SK-N-MC (cell line): ENCODE measurements around the gene LYPD4.
A peak's percentile ranks its signal among the peaks of the same experiment; 100 is the strongest.

Experiments
- DNase-seq: peaks from one replicate; pipeline ENCODE4 v3.0.0-alpha.2; 2011; ENCODE audit warnings: low read depth, low spot score
- H3K27ac ChIP-seq: fragments of 200-600 bp; sonication (generic); 2 replicates; pipeline ENCODE4 v1.5.1; 2016; ENCODE audit warnings: mixed run types
- H3K36me3 ChIP-seq: fragments of 200-600 bp; sonication (generic); 2 replicates; pipeline ENCODE4 v1.6.1; 2017; ENCODE audit warnings: antibody characterized with exemption, low read length, mixed read lengths; ENCODE audit not compliant: insufficient read depth
- H3K4me3 ChIP-seq: fragments of 200-600 bp; sonication (generic); 2 replicates; pipeline ENCODE4 v1.5.1; 2016
- H3K9ac ChIP-seq: fragments of 200-600 bp; sonication (generic); 2 replicates; pipeline ENCODE4 v1.8.0; 2017; ENCODE audit warnings: mixed run types, mixed read lengths; ENCODE audit not compliant: insufficient read length
- H3K9me3 ChIP-seq: fragments of 200-600 bp; sonication (generic); 2 replicates; pipeline ENCODE4 v1.6.1; 2017; ENCODE audit warnings: low read depth, mild to moderate bottlenecking, antibody characterized with exemption, low read length, moderate library complexity, mixed read lengths
- EZH2 ChIP-seq: fragments of 200-600 bp; sonication (generic); IDR thresholded peaks from one replicate; pipeline ENCODE4 v1.6.1; 2017; ENCODE audit warnings: antibody characterized with exemption
- FOXP2 ChIP-seq: optimal IDR thresholded peaks from 2 replicates; pipeline ENCODE3; 2011; ENCODE audit warnings: mild to moderate bottlenecking, moderate library complexity; ENCODE audit not compliant: insufficient read depth; ENCODE audit errors: extremely low read length, control extremely low read depth
- POLR2AphosphoS5 ChIP-seq: IDR thresholded peaks from 2 replicates; pipeline ENCODE4 v1.6.1; 2012; ENCODE audit warnings: mild to moderate bottlenecking, low read depth, low read length, borderline replicate concordance

LYPD4 gene

DNA sequence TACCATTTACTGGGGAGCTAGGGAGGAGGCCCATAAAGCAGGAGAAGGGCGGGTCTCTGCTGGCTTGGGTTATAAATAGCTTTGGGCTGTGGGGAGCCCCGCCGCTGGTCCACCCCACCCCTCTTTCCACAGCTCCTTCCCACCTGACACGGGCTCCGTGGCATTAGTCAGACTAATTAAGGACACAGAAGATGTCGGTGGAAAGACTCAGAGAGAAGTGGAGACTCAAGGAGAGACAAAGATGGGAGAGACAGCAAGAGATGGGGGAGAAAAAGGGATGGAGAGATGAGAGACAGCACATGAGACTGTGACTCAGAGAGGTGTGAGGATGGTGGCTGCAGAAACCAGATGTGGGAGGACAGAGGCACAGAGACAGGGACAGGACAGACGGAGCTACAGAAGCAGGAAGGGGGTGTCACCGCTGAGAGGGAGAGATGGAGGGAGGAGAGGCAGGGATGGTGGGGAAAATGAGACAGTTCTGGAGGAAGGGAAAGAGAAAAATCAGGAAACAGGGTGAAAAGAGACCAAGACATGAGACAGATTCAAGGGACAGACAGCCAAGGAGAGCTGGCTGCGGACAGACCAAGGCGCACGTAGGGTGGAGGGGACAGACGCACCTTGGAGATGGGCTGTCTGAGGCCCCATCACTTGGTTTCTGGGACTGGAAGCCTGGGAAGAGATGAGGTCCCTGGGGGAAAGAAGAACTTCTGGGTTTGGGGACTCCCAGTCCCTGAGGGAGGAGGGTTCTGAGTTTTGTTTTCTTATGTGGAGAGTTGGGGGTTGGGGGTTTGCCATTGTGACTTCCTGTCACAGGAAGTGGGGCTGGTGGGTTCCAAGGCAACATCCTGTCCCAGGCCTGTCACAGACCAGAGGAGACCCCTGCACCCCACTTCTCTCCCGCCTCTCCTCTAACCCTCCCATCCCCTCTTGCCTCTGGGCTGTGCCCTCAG lies 42.6 kb upstream of the LYPD4 start:
- H3K4me3 ChIP-seq = peak overlapping the region; percentile 30; the same call in 1 of the 2 replicates
- H3K27ac ChIP-seq = peak overlapping the region; percentile 55
- DNase-seq = no peak
- H3K9me3 ChIP-seq = no peaks in the 10 kb centered on the region
- H3K36me3 ChIP-seq = peaks cover 19% of the 10 kb centered on the region; the same call in 1 of the 2 replicates
- TF ChIP-seq POLR2AphosphoS5 (no peak; the same call in 1 of the 2 replicates), EZH2 (no peak), FOXP2 (no peak)
- peak overlapping the region; percentile 34 for H3K9ac ChIP-seq

DNA sequence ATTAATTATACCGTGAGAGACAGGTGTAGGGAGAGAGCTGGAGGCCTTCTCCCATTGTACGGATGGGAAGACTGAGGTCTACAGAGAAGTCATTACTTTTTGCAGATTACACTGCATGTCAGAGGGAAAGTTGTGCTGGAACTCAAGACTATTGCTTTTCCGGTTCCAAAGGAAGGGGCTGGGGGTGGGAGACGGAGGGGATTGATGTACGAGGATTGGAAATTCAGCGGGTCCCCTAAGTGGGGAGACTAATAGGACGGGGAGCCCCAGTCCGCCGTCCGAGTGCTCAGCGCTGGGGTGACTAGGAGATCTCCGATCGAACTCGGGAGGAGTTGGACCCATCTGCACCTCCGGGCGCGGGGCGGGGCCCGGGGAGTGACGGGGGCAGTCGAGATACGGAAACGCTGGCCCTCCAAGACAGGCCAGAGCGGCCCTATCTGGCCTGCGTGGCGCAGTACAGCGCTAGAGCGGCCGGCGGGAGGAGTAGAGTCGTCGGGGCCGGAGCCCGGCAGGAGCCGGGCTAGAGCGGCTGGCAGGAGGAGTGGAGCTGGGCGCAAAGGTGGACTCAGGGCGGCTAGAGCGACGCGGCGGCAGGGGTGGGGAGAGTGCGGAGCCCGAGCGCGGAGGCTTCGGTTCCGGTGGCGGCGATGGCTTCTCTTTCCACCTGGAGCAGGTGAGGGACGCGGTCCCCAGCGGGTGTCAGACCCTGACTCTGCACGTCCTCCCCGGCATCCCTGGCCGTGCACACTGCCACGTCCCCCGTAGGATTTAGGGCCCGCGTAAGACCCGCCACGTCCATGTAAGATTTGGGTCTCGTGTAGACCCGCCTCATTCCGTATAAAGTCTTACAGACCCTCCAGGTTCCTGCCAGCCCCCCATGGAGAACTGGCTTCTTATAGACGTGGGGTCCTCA lies 39.6 kb upstream of the LYPD4 start:
- Histone ChIP-seq H3K9ac (peak overlapping the region; percentile 94), H3K9me3 (no peaks in the 10 kb centered on the region), H3K27ac (peak overlapping the region; percentile 95), H3K4me3 (peak overlapping the region; percentile 81), H3K36me3 (peaks cover 10% of the 10 kb centered on the region; the same call in 1 of the 2 replicates)
- TF ChIP-seq EZH2 (no peak), FOXP2 (peak; percentile 24), POLR2AphosphoS5 (peak; percentile 79)
- DNase-seq = no peak

DNA sequence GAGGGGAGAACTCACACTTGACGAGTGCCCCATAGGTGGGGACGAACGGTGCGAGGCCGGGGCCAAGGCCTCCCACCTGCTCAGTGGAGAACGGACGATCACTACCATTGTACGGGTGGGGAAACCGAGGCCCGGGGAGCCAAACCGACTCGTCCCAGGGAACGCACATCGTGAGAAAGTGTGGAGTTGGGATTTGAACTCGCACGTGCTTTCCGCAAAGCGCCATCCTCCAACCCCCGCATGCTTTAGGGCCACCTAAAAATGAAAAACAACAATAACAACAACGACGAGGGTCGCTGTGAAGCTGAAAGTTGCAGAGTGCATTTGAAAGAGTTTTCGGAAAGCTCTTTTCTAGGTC lies 39.0 kb upstream of the LYPD4 start:
- TF ChIP-seq EZH2 = no peak
- H3K4me3 ChIP-seq = peak overlapping the region; percentile 81
- no peak for DNase-seq
- peak overlapping the region; percentile 94 for H3K9ac ChIP-seq
- peak overlapping the region; percentile 95 for H3K27ac ChIP-seq
- peaks cover 6% of the 10 kb centered on the region; the same call in 1 of the 2 replicates for H3K36me3 ChIP-seq
- H3K9me3 ChIP-seq = no peaks in the 10 kb centered on the region

DNA sequence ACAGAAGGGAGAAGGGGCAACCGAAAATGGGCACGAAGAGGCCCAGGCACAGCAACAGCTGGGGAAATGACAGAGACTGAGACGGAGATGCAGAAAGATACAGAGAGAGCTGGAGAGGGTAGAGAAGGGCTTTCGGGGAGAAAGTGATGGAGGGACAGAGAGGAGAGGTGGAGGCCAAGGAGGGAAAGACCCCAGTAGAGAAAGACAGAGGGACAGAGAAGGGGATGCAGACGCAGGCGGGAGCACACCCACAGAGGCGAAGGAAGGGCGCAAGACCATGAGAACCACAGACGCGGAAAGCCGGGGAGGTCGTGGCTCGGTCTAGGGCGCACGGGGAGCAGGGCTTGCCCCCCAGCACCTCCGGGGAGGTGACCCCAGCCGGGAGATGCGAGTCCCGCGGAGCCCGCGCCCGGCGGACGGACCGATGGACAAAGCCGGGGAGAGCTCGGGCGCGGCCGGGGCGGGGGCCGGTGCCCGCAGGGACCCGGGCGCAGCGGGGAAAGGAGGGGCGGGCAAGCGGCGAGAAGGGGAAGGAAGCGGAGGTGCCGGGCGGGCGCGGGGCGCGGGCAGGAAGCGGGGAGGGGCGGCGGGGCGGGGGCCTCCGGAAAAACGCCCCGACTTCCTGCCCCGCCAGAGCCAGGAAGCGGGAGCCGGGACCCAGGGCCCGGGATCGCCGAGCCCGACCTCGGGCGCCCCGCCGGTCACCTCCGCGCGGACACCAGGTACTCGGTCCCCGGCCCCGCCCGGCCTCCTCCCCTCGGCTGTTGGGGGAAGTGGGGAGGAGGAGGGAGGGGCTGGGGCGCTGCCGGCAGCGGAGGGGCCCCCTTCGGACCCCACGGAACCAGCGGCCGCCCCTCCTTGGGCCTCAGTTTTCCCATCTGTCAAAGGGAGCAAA lies 38.3 kb upstream of the LYPD4 start, which contains the start of gene ARHGEF1:
Gene ARHGEF1 (plus strand): TSS at position 617 of the 895 bp plus-strand sequence. CDS start 4,899 bp downstream, outside the sequence.
- H3K9me3 ChIP-seq = no peaks in the 10 kb centered on the region
- DNase-seq = no peak
- H3K4me3 ChIP-seq = peak within 1 kb of the TSS; percentile 81
- H3K36me3 ChIP-seq = no peaks in the 10 kb centered on the region; the same call in 1 of the 2 replicates
- H3K27ac ChIP-seq = peak within 1 kb of the TSS; percentile 95
- peak within 1 kb of the TSS; percentile 94 for H3K9ac ChIP-seq
- TF ChIP-seq EZH2 = no peak
- no peak; the same call in 1 of the 2 replicates for TF ChIP-seq POLR2AphosphoS5
- TF ChIP-seq FOXP2 = no peak

- peak; percentile 78 for DNase-seq
- H3K9me3 ChIP-seq = no peaks in the 10 kb centered on the region
- H3K4me3 ChIP-seq = peak overlapping the region; percentile 63; the same call in 1 of the 2 replicates
- peak overlapping the region; percentile 96 for H3K27ac ChIP-seq
- TF ChIP-seq FOXP2 = no peak
- TF ChIP-seq EZH2 = no peak
- TF ChIP-seq POLR2AphosphoS5 = no peak; the same call in 1 of the 2 replicates
- no peaks in the 10 kb centered on the region for H3K36me3 ChIP-seq
- no peak overlapping the region for H3K9ac ChIP-seq
These were observed 35.8 kb upstream of the LYPD4 start for GRCh38 chr19:41880329-41880708.

- no peaks in the 10 kb centered on the region for H3K36me3 ChIP-seq
- peak overlapping the region; percentile 61 for H3K9ac ChIP-seq
- no peak overlapping the region for H3K4me3 ChIP-seq
- no peak for DNase-seq
- TF ChIP-seq FOXP2 = no peak
- H3K27ac ChIP-seq = peak overlapping the region; percentile 96
- no peaks in the 10 kb centered on the region for H3K9me3 ChIP-seq
These were observed 35.3 kb upstream of the LYPD4 start for GRCh38 chr19:41879670-41880328.

DNA sequence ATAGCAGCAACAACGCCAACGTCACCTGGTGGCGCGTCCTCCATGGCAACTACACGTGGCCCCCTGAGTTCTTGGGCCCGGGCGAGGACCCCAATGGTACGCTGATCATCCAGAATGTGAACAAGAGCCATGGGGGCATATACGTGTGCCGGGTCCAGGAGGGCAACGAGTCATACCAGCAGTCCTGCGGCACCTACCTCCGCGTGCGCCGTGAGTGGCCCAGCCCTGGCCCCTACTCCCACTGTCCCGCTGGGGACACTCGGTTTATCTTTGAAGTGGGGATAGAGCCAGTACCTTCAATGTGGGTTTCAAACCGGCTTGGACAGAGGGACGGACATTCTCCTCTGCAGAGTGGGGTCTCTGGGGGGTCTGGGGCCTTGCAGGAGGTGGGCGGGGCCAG lies 34.6 kb upstream of the LYPD4 start:
- no peak overlapping the region for H3K4me3 ChIP-seq
- H3K27ac ChIP-seq = peak overlapping the region; percentile 96; the same call in 1 of the 2 replicates
- H3K9ac ChIP-seq = no peak overlapping the region
- no peaks in the 10 kb centered on the region for H3K9me3 ChIP-seq
- no peak for TF ChIP-seq POLR2AphosphoS5
- TF ChIP-seq EZH2 = no peak
- no peak for TF ChIP-seq FOXP2
- no peaks in the 10 kb centered on the region for H3K36me3 ChIP-seq
- DNase-seq = no peak
